GM12878 (cell line): ENCODE measurements around the gene RTP3.

Experiments used
- ATF7 ChIP-seq: fragments of 450-650 bp; IDR thresholded peaks from 2 replicates; pipeline ENCODE4 v1.6.1; 2016; ENCODE audit warnings: low read depth, mild to moderate bottlenecking
- CEBPB ChIP-seq, 2 experiments: fragments of 150-350 bp in 1 of 2; IDR thresholded peaks; 2 replicates each; pipeline ENCODE4 v1.6.1; 2012 to 2014; ENCODE audit warnings: low read depth in 2 of 2, low read length in 2 of 2, borderline replicate concordance in 1 of 2, inconsistent platforms in 1 of 2
- CTCF ChIP-seq, 3 experiments: IDR thresholded peaks in 2 of 3; conservative IDR thresholded peaks in 1 of 3; 2 replicates each; pipeline ENCODE4 v1.5.1; 2011; ENCODE audit warnings: low read depth in 3 of 3, low read length in 3 of 3, mild to moderate bottlenecking in 3 of 3, control low read depth in 2 of 3, moderate library complexity in 2 of 3, inconsistent platforms in 1 of 3, mixed read lengths in 1 of 3; ENCODE audit not compliant: control insufficient read depth in 2 of 3, insufficient read depth in 1 of 3; ENCODE audit errors: extremely low read depth in 1 of 3
- DPF2 ChIP-seq: fragments of 450-650 bp; IDR thresholded peaks from 2 replicates; pipeline ENCODE4 v1.6.1; 2017; ENCODE audit warnings: mild to moderate bottlenecking
- EP300 ChIP-seq, 2 experiments: fragments of 150-350 bp in 1 of 2; IDR thresholded peaks; 2 replicates each; pipeline ENCODE4 v1.6.1; 2011 to 2012; ENCODE audit warnings: low read depth in 2 of 2, low read length in 2 of 2, borderline replicate concordance in 1 of 2, improper control_type of control experiment in 1 of 2, inconsistent platforms in 1 of 2; ENCODE audit not compliant: control insufficient read depth in 1 of 2
- EZH2 ChIP-seq: IDR thresholded peaks from 2 replicates; pipeline ENCODE4 v1.6.1; 2012; ENCODE audit warnings: low read depth, mild to moderate bottlenecking, control low read depth, inconsistent platforms, low read length, borderline replicate concordance; ENCODE audit not compliant: control insufficient read depth
- MEF2A ChIP-seq: IDR thresholded peaks from 2 replicates; pipeline ENCODE4 v1.6.1; 2011; ENCODE audit warnings: low read depth, mild to moderate bottlenecking, low read length, moderate library complexity; ENCODE audit not compliant: insufficient read depth
- SIX5 ChIP-seq: IDR thresholded peaks from 2 replicates; pipeline ENCODE4 v1.6.1; 2011; ENCODE audit warnings: mild to moderate bottlenecking, low read depth, low read length, moderate library complexity; ENCODE audit not compliant: severe bottlenecking
- TAF1 ChIP-seq: IDR thresholded peaks from 2 replicates; pipeline ENCODE4 v1.6.1; 2011; ENCODE audit warnings: mild to moderate bottlenecking, low read depth, low read length, borderline replicate concordance

- TF ChIP-seq CEBPB (IDR thresholded peaks at IDR 0.05; ENCODE audit: borderline replicate concordance in 1 of 2, low read depth in 2 of 2, low read length in 2 of 2), result no peak
- no peak for TF ChIP-seq MEF2A
- TF ChIP-seq SIX5, result no peak
- TF ChIP-seq ATF7, result no peak
- TF ChIP-seq CTCF (IDR thresholded peaks at IDR 0.05 in 2 of 3, conservative IDR thresholded peaks at IDR 0.05 in 1 of 3; ENCODE audit: control insufficient read depth in 2 of 3, extremely low read depth in 1 of 3, insufficient read depth in 1 of 3, low read depth in 3 of 3, low read length in 3 of 3), result no peak
- TF ChIP-seq DPF2, result no peak
- no peak for TF ChIP-seq TAF1
- TF ChIP-seq EZH2, result no peak
- TF ChIP-seq EP300 (IDR thresholded peaks at IDR 0.05; ENCODE audit: borderline replicate concordance in 1 of 2, control insufficient read depth in 1 of 2, low read depth in 2 of 2, low read length in 2 of 2), result no peak
These were observed 44.6 kb downstream of the RTP3 start for GRCh38 chr3:46542344-46542743.
